Fibroblast of skin of right biceps (primary cell): Measurements from ENCODE around the gene HMCN2.
"Not testable (repeated sequence)": the region's sequence is repeated elsewhere in the genome, so short reads cannot be mapped to it uniquely, and the experiment has no call there.

ENCODE experiments used
- DNase-seq: peaks from one replicate; pipeline ENCODE4 v3.0.0-alpha.2; 2013

Gene HMCN2

GRCh38 chr9:130395810-130396435 is 130.4 kb downstream of the HMCN2 start:
- no peak for DNase-seq

- DNase-seq, result no peak
Measured at GRCh38 chr9:130396581-130396980, 131.0 kb downstream of the HMCN2 start.

DNA sequence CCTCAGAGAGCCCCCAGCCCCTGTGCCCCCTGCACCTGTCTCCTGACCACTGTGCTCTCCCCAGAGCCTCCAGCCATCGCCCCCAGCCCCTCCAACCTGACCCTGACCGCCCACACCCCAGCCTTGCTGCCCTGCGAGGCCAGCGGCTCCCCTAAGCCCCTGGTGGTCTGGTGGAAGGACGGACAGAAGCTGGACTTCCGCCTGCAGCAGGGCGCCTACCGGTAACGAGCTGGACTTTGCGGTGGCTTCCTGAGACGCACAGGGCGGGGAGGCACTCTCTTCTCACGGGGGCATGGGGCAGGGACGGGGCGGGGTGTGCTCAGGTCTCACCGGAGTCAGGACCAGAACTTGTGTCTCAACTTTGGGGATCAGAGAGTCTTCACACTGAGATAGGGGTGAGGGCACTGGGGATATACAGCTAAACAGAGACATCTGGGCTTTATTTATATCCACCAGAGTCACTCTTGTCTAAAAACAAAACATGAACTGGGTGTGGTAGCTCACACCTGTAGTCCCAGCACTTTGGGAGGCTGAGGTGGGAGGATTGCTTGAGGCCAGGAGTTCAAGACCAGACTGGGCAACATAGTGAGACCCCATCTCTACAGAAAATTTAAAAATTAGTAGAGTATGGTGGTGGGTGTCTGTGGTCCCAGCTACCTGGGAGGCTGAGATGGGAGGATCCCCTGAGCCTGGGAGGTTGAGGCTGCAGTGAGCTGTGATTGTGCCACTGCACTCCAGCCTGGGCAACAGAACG is 133.1 kb downstream of the HMCN2 start:
- no peak for DNase-seq

GRCh38 chr9:130399768-130400167 is 134.2 kb downstream of the HMCN2 start:
- DNase-seq, result no peak

- DNase-seq, result no peak
Measured at GRCh38 chr9:130400870-130401269, 135.3 kb downstream of the HMCN2 start.

DNA sequence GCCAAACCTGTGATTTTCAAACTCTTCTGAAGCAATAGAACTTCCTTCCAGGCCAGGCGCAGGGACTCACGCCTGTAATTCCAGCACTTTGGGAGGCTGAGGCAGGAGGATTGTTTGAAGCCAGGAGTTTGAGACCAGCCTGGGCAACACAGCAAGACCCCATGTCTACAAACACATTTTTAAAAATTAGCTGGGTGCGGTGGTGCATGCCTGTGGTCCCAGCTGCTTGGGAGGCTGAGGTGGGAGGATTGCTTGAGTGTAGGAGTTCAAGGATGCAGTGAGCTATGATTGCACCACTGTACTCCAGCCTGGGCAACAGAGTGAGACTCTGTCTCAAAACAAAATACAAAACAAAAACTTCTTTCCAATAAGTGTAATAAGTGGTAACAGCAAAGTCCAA is 136.2 kb downstream of the HMCN2 start:
- DNase-seq, result not testable (repeated sequence)

DNA sequence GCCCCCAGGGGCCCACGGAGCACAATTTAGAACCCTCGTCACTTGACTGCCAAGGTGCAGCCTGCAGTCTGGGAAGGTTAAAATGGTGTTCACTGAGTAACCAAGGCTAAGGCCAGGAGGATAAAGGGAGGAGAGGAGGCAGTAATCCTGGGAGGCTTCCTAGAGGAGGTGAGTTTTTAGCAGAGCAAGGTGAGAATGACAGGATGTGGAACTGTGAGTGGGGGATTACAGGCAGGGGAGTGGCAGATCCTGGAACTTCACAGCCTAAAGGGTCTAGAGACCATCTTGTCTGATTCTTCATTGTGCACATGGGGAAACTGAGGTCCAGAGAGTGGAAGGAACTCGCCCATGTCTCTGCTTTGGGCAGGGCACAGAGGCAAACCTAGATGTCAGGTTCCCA is 136.7 kb downstream of the HMCN2 start:
- DNase-seq, result no peak

DNA sequence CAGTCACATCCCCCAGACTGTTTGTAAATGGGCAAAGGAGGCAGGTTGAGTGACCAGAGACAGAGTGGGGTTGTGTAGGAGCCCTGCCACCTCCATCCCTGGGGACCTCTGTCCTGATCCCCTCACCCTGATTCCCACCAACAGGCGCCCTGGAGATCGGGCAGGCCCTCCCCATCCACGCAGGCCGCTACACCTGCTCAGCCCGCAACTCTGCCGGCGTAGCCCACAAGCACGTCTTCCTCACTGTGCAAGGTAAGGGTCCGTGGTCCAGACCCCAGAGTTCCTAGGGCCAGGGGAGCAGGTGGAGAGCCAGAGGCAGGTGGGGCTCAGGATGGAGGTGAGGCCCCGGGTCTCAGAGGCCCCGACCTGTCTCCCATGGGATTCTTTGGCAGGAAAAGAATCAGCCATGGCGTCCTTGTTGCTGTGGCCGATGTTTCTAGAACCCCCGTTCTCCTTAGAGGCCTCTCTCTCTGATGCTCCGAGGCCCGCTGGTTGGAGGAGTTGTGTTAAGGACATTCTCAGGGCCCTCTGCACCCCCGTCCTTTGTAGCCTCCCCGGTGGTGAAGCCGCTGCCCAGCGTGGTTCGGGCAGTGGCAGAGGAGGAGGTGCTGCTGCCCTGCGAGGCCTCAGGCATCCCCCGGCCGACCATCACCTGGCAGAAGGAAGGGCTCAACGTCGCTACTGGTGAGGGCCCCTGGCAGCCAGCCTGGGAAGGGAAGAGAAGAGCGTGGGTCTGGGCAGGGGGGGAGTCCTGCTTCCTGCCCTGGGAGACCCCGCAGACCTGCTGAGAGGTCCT is 137.3 kb downstream of the HMCN2 start:
- DNase-seq, result no peak

- no peak for DNase-seq
Measured at GRCh38 chr9:130405657-130406257, 140.2 kb downstream of the HMCN2 start.

GRCh38 chr9:130406278-130406895 is 140.8 kb downstream of the HMCN2 start:
- no peak for DNase-seq

- no peak for DNase-seq
Measured at GRCh38 chr9:130407916-130408663, 142.5 kb downstream of the HMCN2 start.

DNA sequence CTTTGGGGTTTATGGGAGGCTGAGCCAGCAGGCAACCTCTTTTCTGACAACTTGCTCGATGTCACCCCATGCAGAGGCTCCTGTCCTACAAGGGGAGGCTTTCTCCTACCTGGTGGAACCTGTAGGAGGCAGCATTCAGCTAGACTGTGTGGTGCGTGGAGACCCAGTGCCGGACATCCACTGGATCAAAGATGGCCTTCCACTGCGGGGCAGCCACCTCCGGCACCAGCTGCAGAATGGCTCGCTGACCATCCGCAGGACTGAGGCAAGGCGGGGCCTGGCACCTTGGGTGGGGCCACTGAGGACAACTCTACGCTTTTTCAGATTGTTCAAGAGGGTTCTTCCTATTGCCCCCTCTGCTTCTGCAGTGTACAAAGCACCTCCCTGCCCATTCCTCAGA is 143.1 kb downstream of the HMCN2 start:
- DNase-seq, result no peak

GRCh38 chr9:130409246-130409645 is 143.7 kb downstream of the HMCN2 start:
- DNase-seq, result no peak

DNA sequence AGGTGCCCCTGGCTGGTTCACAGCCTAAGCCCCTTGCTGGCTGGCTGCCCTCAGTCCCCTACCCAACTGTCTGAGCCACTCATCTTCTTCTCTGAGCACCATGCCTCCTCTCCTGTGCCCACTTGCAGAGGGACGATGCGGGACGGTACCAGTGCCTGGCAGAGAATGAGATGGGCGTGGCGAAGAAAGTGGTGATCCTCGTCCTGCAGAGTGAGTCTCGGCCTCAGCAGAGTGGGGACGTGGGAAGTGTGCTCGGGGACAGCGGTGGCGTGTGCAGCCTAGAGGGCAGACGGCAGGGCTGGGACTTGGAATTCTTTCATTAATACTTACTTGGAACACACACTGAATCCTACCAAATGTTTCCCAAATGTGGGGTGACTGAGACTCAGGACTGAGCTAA is 144.9 kb downstream of the HMCN2 start:
- DNase-seq, result no peak

DNA sequence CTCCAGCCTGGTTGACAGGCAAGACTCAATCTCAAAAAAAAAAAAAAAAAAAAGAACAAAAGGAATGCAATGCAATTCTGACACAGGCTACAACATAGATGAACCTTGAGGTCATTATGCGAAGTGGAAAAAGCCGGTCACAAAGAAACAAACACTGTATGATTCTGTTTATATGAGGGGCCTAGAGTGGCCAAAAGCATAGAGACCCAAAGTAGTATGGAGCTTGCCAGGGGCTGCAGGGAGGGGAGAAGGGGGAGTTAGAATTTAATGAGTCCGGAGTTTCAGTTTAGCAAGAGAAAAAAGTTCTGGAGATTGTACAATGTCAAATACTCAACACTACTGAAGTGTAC is 146.0 kb downstream of the HMCN2 start:
- no peak for DNase-seq

DNA sequence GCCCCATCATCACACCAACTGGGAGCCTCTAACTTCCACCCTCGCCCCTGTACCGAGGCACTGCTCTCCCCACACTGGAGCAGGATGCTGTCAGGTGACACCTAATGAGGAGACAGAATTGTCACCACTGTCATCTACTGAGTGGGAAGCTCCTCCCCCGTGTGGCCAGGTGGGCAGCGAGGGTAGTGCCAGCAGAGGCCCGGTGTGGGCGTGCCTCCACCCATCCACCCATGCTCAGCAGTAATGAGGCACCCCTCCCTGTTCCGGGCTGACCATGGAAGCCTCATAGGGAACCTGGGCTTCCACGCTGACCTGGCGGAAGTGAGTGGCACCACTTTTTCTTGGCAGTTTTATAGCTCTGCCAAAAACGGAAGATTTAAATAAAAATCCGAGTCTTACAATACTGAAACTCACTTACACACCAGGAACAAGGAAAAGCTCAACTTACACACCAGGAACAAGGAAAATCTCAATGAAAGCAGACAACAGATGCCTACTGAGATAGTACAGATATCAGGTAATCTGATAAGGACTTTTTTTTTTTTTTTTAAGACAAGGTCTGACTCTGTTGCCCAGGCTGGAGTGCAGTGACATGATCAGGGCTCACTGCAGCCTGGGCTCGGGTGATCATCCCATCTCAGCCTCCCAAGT is 148.6 kb downstream of the HMCN2 start:
- no peak for DNase-seq

DNA sequence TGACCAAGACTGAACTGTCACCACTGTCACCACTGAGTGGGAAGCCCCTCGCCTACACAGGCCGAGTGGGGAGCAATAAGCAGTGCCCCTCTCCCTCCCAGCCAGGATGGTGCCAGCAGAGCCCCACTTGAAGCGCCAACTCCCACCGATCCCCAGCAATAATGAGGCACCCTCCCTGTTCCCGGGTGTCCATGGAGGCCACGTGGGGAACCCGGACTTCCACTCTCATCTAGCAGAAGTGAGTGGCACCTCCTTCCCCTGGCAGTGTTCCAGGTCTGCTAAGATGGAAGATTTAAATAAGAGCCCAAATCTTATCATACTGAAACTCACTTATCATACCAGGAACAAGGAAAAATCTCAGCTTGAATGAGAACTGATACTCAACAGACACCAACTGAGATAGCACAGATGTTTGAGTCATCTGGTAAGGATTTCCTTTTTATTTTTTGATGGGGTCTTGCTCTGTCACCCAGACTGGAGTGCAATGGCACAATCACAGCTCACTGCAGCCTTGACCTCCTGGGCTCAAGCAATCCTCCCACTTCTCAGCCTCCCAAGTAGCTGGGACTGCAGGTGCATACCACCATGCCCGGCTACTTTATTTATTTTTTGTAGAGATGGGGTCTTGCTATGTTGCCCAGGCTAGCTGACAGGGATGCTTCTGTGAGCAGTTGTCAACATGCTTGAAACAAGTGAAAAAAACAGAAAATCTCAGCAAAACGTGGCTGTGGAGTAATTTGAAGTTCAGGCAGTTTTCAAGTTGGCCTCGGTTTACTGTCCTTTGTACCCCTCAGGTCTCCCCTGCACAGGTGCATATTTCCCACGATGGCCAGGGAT is 149.6 kb downstream of the HMCN2 start:
- DNase-seq, result no peak

GRCh38 chr9:130417602-130418001 is 152.0 kb downstream of the HMCN2 start:
- DNase-seq, result no peak

DNA sequence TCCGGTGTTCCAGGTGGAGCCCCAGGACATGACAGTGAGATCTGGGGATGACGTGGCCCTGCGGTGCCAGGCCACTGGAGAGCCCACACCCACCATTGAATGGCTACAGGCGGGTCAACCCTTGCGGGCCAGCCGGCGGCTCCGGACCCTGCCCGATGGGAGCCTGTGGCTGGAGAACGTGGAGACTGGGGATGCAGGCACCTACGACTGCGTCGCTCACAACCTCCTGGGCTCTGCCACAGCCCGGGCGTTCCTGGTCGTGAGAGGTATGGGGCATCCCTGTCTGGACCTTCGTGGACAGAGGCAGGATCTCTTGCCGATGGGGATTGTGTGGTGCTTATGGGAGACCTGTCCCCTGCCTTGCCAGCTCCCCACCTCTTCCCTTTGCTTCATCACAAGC is 153.2 kb downstream of the HMCN2 start:
- DNase-seq, result no peak

GRCh38 chr9:130419521-130420035 is 154.0 kb downstream of the HMCN2 start:
- DNase-seq, result no peak
